ENCODE data around the gene MUC5B. TPM values are rescaled to one million over a fixed set of nuclear protein-coding genes. Genes with fewer than 3 reads are reported as not detected.

Gene MUC5B
- total RNA-seq, 1 donor from 2014 or later: 57.5 TPM

DNA sequence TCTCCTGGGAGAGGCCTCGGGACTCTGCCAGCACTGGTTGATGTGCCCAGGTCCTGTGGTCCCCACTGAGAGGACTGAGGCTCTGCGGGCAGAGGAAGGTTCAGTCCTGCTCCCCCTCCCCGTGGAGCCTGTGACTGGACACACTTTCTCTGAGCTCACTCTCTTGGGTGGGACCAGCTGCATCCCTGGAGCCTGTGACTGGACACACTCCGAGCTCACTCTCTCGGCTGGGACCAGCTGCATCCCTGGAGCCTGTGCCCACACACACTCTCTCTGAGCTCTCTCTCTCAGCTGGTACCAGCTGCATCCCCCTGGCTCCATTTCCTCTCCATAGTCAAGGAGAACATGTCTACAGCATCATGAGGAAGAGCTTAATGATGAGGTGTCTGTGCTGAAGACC lies 47.1 kb downstream of the MUC5B start:
- H3K4me1 ChIP-seq: no peaks in the 10 kb centered on the region
- H3K27ac ChIP-seq: no peak overlapping the region
- no peaks in the 10 kb centered on the region for H3K9me3 ChIP-seq
- DNase-seq: no peak
- no peaks in the 10 kb centered on the region for H3K27me3 ChIP-seq (ENCODE audit: low read depth)
- ATAC-seq: no peak
- TF ChIP-seq, protein P1, sequence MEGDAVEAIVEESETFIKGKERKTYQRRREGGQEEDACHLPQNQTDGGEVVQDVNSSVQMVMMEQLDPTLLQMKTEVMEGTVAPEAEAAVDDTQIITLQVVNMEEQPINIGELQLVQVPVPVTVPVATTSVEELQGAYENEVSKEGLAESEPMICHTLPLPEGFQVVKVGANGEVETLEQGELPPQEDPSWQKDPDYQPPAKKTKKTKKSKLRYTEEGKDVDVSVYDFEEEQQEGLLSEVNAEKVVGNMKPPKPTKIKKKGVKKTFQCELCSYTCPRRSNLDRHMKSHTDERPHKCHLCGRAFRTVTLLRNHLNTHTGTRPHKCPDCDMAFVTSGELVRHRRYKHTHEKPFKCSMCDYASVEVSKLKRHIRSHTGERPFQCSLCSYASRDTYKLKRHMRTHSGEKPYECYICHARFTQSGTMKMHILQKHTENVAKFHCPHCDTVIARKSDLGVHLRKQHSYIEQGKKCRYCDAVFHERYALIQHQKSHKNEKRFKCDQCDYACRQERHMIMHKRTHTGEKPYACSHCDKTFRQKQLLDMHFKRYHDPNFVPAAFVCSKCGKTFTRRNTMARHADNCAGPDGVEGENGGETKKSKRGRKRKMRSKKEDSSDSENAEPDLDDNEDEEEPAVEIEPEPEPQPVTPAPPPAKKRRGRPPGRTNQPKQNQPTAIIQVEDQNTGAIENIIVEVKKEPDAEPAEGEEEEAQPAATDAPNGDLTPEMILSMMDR (IDR thresholded peaks at IDR 0.05): no peak
- intact Hi-C loops (cut with DNase I): no loop called here
- H3K36me3 ChIP-seq: peaks cover 10% of the 10 kb centered on the region
- H3K4me3 ChIP-seq: no peak overlapping the region

DNA sequence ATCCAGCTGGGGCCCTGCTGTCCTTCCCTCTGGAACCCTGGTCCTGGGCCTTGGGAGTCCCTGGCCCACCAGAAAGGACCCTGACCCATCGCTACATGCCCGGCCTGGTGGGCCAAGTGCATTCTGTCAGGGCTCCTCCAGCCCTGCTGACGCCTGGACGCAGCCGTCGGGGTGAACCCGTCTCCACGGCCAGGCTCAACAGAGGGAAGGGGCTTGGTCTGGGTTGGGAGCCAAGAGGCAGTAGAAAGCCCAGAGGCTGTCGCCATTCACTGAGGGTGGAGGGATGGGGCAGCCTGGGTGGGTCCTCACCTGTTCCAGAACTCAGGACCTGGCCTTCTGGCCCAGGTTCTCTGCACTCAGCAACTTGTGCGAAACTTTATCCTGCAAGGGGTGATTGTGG lies 47.6 kb downstream of the MUC5B start:
- Histone ChIP-seq H3K9me3 (no peaks in the 10 kb centered on the region), H3K27ac (no peak overlapping the region), H3K27me3 (ENCODE audit: low read depth) (no peaks in the 10 kb centered on the region), H3K4me3 (no peak overlapping the region), H3K4me1 (no peaks in the 10 kb centered on the region), H3K36me3 (peaks cover 15% of the 10 kb centered on the region)
- TF ChIP-seq, protein P1 (IDR thresholded peaks at IDR 0.05): no peak
- intact Hi-C loops (cut with DNase I): no loop called here
- peak in 1 of 2 donors; percentile 19 for ATAC-seq
- no peak for DNase-seq

DNA sequence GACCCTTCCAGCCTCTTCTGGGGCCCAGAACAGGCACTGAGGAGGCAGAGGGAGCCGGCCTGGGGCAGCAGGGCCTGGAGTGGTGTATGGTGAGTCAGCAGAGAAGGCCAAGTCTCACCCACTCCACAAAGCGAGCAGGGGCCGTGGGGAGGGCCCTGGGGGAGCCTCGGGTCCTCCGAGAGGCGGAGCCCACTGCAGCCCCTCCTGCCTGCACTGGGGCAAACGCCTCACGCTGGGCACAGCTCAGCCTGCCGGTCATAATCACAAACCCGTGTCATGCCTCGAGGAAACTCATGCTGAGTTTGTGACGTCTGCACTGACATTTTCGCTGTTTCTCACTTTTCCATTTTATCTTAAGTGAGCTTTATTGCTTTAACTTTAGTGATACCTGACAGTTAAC lies 48.1 kb downstream of the MUC5B start:
- intact Hi-C loops (cut with DNase I): no loop called here
- ATAC-seq (no peak), DNase-seq (no peak)

DNA sequence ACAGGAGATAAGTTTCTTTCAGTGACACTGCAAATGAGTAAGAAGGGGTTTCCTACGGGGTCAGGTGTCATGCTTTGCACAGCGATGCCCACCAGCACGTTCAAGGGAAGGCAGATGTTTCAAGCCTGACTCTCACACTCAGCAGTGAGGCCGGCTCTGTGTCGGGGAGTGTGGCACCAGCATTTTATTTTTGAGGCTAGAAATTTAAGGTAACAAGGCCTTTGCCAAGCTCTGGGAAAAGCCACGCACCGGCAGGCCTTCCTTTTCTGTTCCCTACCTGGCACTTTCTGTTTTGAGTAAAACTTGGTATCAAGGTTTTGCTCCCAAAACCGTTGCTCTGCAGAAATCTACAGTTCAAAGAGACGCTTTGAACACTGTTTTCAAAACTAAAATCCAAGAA lies 48.5 kb downstream of the MUC5B start:
- no peak for ATAC-seq
- DNase-seq: no peak
- Histone ChIP-seq H3K27ac (no peak overlapping the region), H3K36me3 (peaks cover 24% of the 10 kb centered on the region), H3K4me3 (no peak overlapping the region), H3K27me3 (ENCODE audit: low read depth) (no peaks in the 10 kb centered on the region), H3K9me3 (no peaks in the 10 kb centered on the region), H3K4me1 (no peaks in the 10 kb centered on the region)
- TF ChIP-seq, protein P1 (IDR thresholded peaks at IDR 0.05): no peak
- intact Hi-C loops (cut with DNase I): no loop called here

More for the DNA sequence above, 48.1 kb downstream of the MUC5B start:
- Histone ChIP-seq H3K4me3 (no peak overlapping the region), H3K36me3 (peaks cover 20% of the 10 kb centered on the region), H3K27ac (no peak overlapping the region), H3K9me3 (no peaks in the 10 kb centered on the region), H3K27me3 (ENCODE audit: low read depth) (no peaks in the 10 kb centered on the region), H3K4me1 (no peaks in the 10 kb centered on the region)
- TF ChIP-seq, protein P1 (IDR thresholded peaks at IDR 0.05): no peak

DNA sequence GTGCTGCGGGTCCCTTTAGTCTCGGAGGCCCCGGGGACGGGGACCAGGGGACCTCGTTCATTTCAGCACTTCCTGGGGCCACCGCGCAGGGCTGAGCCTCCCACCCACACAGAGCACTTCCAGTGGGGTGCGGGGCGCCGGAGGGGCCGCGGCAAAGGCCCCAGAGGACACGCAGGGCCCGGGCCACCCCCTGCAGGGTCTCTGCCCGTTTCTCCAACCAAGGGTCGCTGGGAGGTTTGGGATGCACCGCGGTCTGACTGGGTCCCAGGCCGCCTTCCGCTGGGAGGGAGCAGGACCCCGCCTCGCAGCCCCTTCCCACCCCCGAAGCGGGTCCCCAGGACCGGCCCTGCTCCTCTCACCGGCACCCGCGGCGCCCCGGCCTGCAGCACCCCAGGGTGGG lies 49.1 kb downstream of the MUC5B start:
- Histone ChIP-seq H3K4me1 (no peaks in the 10 kb centered on the region), H3K4me3 (no peak overlapping the region), H3K36me3 (peaks cover 29% of the 10 kb centered on the region), H3K9me3 (no peaks in the 10 kb centered on the region), H3K27ac (no peak overlapping the region), H3K27me3 (ENCODE audit: low read depth) (no peaks in the 10 kb centered on the region)
- ATAC-seq (no peak), DNase-seq (no peak)
- intact Hi-C loops (cut with DNase I): no loop called here
- TF ChIP-seq, protein P1 (IDR thresholded peaks at IDR 0.05): no peak

DNA sequence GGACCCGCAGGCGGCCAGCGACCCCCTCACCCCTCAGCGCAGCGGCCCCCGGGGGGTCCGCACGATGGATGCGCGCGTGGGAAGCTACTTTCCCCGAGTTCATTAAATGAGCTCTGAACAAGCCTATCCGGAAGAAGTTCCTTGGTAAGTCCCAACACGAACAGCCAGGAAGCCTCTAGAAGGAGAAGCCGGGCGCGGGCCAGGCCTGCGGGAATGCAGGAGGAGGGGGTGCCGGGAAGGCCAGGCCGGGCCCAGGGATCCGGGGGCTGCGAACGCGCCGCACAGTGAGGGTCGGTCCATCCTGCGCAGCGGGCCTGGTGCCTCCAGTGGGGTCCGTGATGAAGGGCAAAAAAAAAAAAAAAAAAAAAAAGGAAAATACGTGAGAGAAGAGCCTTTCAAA lies 49.7 kb downstream of the MUC5B start:
- TF ChIP-seq, protein P1 (IDR thresholded peaks at IDR 0.05): no peak
- H3K9me3 ChIP-seq: no peaks in the 10 kb centered on the region
- no peaks in the 10 kb centered on the region for H3K4me1 ChIP-seq
- H3K27ac ChIP-seq: no peak overlapping the region
- no peak overlapping the region for H3K4me3 ChIP-seq
- intact Hi-C loops (cut with DNase I): no loop called here
- peaks cover 35% of the 10 kb centered on the region for H3K36me3 ChIP-seq
- no peak for DNase-seq
- no peaks in the 10 kb centered on the region for H3K27me3 ChIP-seq (ENCODE audit: low read depth)
- no peak for ATAC-seq
